Natural killer cell (primary cell): ENCODE data around the gene DOCK7. TPM values are rescaled to one million over a fixed set of nuclear protein-coding genes. Genes with fewer than 3 reads are reported as not detected.

Experiments
- ATAC-seq, 3 donors: fragments of 150-1000 bp in 2 of 3; fragments of 200-7000 bp in 1 of 3; cut with Tn5 transposase; 1 replicate in 1 of 3; 2 replicates in 2 of 3; pipeline ENCODE4 v1.10.0; 2021; ENCODE audit warnings: mild to moderate bottlenecking in 2 of 3, moderate library complexity in 2 of 3
- DNase-seq, 2 donors: peaks; one replicate each; pipeline versions ENCODE4 v3.0.0 to v3.0.0-alpha.2; 2013 to 2021; ENCODE audit warnings: mixed read lengths in 1 of 2
- H3K27ac ChIP-seq: one replicate; pipeline ENCODE4 v1.5.1; 2013; ENCODE audit warnings: mild to moderate bottlenecking, low read length
- H3K27me3 ChIP-seq: one replicate; pipeline ENCODE4 v1.6.1; 2013; ENCODE audit warnings: low read length; ENCODE audit not compliant: control insufficient read depth, insufficient read depth
- H3K36me3 ChIP-seq: one replicate; pipeline ENCODE4 v1.6.1; 2013; ENCODE audit warnings: low read length; ENCODE audit not compliant: control insufficient read depth, insufficient read depth
- H3K4me1 ChIP-seq: one replicate; pipeline ENCODE4 v1.6.1; 2013; ENCODE audit warnings: low read length; ENCODE audit not compliant: control insufficient read depth, insufficient read depth
- H3K4me3 ChIP-seq: one replicate; pipeline ENCODE4 v1.5.1; 2013; ENCODE audit warnings: low read length
- H3K9me3 ChIP-seq: one replicate; pipeline ENCODE4 v1.6.1; 2013; ENCODE audit warnings: low read length; ENCODE audit not compliant: control insufficient read depth, insufficient read depth
- H3K27ac Mint-ChIP-seq, 2 donors: one replicate each; pipeline ENCODE4 v1.8.0; 2022; ENCODE audit warnings: mild to moderate bottlenecking in 2 of 2, mixed read lengths in 2 of 2, moderate library complexity in 1 of 2
- H3K27me3 Mint-ChIP-seq, 2 donors: one replicate each; pipeline ENCODE4 v1.8.0; 2022; ENCODE audit warnings: low read depth in 2 of 2, mixed read lengths in 2 of 2
- H3K36me3 Mint-ChIP-seq: one replicate; pipeline ENCODE4 v1.8.0; 2022; ENCODE audit warnings: mixed read lengths
- H3K4me1 Mint-ChIP-seq, 2 donors: one replicate each; pipeline ENCODE4 v1.8.0; 2022; ENCODE audit warnings: mixed read lengths in 2 of 2
- H3K4me3 Mint-ChIP-seq: one replicate; pipeline ENCODE4 v1.8.0; 2022; ENCODE audit warnings: mild to moderate bottlenecking, moderate library complexity, mixed read lengths
- H3K9me3 Mint-ChIP-seq, 2 donors: one replicate each; pipeline ENCODE4 v1.8.0; 2022; ENCODE audit warnings: mixed read lengths in 2 of 2
- CTCF ChIP-seq: fragments of 200-600 bp; IDR thresholded peaks from one replicate; pipeline ENCODE4 v1.8.0; 2022; ENCODE audit warnings: antibody characterized with exemption
- WGBS: methylation state at CpG from one replicate; pipeline ENCODE4 v1.1.7; 2013; ENCODE audit warnings: missing lambda C conversion rate; ENCODE audit not compliant: insufficient coverage; 5-methylcytosine and 5-hydroxymethylcytosine counted together
- intact Hi-C: fragments of 100-400 bp; cut with micrococcal nuclease; formaldehyde crosslinking; loops from one replicate; pipeline ENCODE4 v1.14.2; 2022
- total RNA-seq, 4 donors: library from RNA; stranded (reverse); fragments of 120-200 nt in 1 of 4; gene quantifications; one replicate each; pipeline versions ENCODE4 v1.2.3 to v1.2.4, GENCODE V29; 2013 to 2022

The DOCK7 gene
- total RNA-seq, 3 donors from 2014 or later (not counting 1 experiment from before 2014, with no cell fraction given): 4.3 to 13.1 (median 6.0) TPM

- intact Hi-C loops: no loop called here
- Histone ChIP-seq H3K27ac (no peak overlapping the region), H3K36me3 (no peaks in the 10 kb centered on the region), H3K4me1 (no peaks in the 10 kb centered on the region), H3K4me3 (no peak overlapping the region), H3K9me3 (no peaks in the 10 kb centered on the region), H3K27me3 (no peaks in the 10 kb centered on the region)
- H3K4me3 Mint-ChIP-seq: no peak overlapping the region
- ATAC-seq (no peak), DNase-seq (no peak)
- H3K36me3 Mint-ChIP-seq: no peaks in the 10 kb centered on the region
- no peaks in the 10 kb centered on the region for H3K9me3 Mint-ChIP-seq
- 86% methylated on average over 5 of the region's 5 CpGs for WGBS
- H3K27ac Mint-ChIP-seq: no peak overlapping the region
- no peaks in the 10 kb centered on the region for H3K27me3 Mint-ChIP-seq
- no peak for TF ChIP-seq CTCF
- no peaks in the 10 kb centered on the region for H3K4me1 Mint-ChIP-seq
Measured at GRCh38 chr1:62599044-62599443, 89.1 kb downstream of the DOCK7 start.

GRCh38 chr1:62597281-62597680, 90.9 kb downstream of the DOCK7 start, which contains the start of gene ANGPTL3:
Gene ANGPTL3, plus strand, starts transcription at chr1:62597520. Its CDS starts 47 bp downstream, at chr1:62597567.
- Mint-ChIP-seq H3K4me1 (no peaks in the 10 kb centered on the region), H3K4me3 (no peak within 1 kb of the TSS), H3K27ac (no peak within 1 kb of the TSS), H3K36me3 (no peaks in the 10 kb centered on the region), H3K27me3 (no peaks in the 10 kb centered on the region), H3K9me3 (no peaks in the 10 kb centered on the region)
- Histone ChIP-seq H3K4me3 (no peak within 1 kb of the TSS), H3K36me3 (no peaks in the 10 kb centered on the region), H3K4me1 (no peaks in the 10 kb centered on the region), H3K9me3 (no peaks in the 10 kb centered on the region), H3K27me3 (no peaks in the 10 kb centered on the region), H3K27ac (no peak within 1 kb of the TSS)
- intact Hi-C loops: no loop called here
- 100% methylated on average over 1 of the region's 3 CpGs for WGBS
- no peak for TF ChIP-seq CTCF
- ATAC-seq (no peak), DNase-seq (no peak)

- Histone ChIP-seq H3K27me3 (no peaks in the 10 kb centered on the region), H3K9me3 (no peaks in the 10 kb centered on the region), H3K4me1 (no peaks in the 10 kb centered on the region), H3K4me3 (no peak overlapping the region), H3K36me3 (no peaks in the 10 kb centered on the region), H3K27ac (no peak overlapping the region)
- no peak for ATAC-seq
- Mint-ChIP-seq H3K27me3 (no peaks in the 10 kb centered on the region), H3K27ac (no peak overlapping the region), H3K9me3 (no peaks in the 10 kb centered on the region), H3K4me1 (no peaks in the 10 kb centered on the region), H3K36me3 (no peaks in the 10 kb centered on the region), H3K4me3 (no peak overlapping the region)
- TF ChIP-seq CTCF: no peak
- 83% methylated on average over 3 of the region's 3 CpGs for WGBS
- DNase-seq: no peak
- intact Hi-C loops: no loop called here
Measured at GRCh38 chr1:62595647-62596046, 92.5 kb downstream of the DOCK7 start.

GRCh38 chr1:62593825-62594394, 94.3 kb downstream of the DOCK7 start:
- Histone ChIP-seq H3K27ac (no peak overlapping the region), H3K4me3 (no peak overlapping the region), H3K36me3 (no peaks in the 10 kb centered on the region), H3K27me3 (no peaks in the 10 kb centered on the region), H3K9me3 (no peaks in the 10 kb centered on the region), H3K4me1 (no peaks in the 10 kb centered on the region)
- no peak for TF ChIP-seq CTCF
- Mint-ChIP-seq H3K27ac (no peak overlapping the region), H3K36me3 (no peaks in the 10 kb centered on the region), H3K9me3 (no peaks in the 10 kb centered on the region), H3K4me3 (no peak overlapping the region), H3K4me1 (no peaks in the 10 kb centered on the region), H3K27me3 (no peaks in the 10 kb centered on the region)
- intact Hi-C loops: no loop called here
- no CpG with 5 or more reads among the region's 2 CpGs for WGBS
- ATAC-seq: no peak
- DNase-seq: no peak
